HG03460 (cell line): Measurements from ENCODE around the gene PMS2.
"Not testable (repeated sequence)": the region's sequence is repeated elsewhere in the genome, so short reads cannot be mapped to it uniquely, and the experiment has no call there.

Experiments used
- ATAC-seq: cut with Tn5 transposase; IDR thresholded peaks from one replicate; pipeline ENCODE4 v1.9.1; 2021; ENCODE audit not compliant: unreplicated experiment

PMS2 gene

DNA sequence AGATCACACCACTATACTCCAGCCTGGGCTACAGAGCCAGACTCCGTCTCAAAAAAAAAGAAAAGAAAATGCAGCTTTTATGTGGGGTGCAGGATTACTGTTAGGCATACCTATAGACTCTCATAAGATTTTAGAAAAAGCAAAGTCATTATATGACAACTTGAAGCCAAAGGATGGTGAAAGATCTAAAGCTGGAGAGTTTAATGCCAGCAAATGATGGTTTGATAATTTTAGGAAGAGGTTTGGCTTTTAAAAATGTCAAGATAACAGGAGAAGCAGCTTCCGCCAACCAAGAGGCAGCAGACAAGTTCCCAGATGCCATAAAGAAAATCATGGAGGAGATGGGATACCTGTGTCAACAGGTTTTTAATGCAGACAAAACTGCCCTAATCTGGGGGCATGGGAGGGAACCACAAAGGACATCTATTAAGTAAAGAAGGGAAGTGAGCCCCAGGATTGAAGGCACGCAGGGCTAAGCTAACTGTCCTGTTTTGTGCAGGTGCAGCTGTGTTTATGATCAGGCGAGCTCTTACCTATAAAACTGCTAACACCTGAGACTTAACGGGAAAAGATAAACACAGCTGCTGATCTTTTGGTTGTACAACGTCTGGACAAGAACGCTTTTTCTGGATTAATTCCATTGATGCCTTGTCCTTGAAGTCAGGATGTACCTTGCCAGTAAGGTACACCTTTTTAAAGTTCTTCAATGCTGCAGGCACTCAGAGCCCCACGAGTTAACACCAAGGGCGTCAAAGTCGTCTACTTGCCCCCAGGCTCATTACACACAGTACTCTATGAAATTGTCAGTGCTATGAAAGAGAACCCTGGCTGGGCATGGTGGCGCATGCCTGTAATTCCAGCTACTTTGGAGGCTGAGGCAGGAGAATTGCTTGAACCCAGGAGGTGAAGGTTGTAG, 11.8 kb upstream of the PMS2 start:
- ATAC-seq, result no peak

DNA sequence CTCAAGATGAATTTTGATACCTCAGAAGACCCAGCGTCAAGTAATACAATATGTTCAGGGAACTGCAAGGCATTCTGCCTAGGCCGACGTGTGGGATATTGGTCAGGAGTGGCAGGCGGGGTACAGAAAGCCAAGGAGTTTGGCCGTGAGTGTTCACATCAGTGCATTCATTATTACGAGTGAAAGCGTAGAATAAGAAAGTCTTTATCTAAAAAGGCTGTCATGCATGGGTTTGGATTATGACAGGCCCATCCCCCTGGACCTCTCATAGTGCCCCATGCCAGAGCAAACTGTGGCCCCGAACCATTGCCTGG, 7.8 kb upstream of the PMS2 start:
- no peak for ATAC-seq

DNA sequence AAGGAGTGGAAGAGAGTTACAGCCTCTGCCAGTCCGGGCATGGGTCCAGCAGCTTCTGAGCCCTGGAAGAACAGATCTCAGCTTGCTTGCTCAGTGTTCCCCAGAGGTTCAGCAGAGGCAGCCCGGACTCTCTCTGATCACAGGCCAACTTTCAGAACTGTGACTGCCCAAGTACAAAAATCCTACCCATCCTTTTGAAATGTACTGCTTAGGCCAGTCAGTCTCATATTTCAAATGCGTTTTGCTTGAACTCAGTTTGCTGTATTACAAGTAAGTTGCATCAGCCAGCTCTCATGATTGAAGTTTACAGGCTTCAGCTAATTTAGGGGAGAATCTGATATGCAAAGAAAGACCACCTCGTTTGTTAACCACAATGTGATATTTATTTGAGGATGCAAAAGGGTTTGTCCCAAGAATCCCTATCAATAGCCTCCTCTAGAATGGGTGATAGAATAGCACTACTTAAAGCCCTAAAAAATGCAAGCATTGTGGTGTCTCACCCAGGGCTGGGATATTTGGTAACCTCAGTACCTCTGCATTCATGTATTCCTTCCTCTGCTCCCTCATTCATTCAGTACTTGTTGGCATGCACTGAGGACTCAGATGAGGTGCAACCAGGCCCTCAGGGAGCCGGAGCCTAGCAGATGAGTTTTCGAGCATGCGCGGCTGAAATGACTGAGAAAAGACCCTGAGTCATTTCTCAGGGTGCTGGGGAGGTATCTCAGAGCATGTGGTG, 7.2 kb upstream of the PMS2 start:
- no peak for ATAC-seq

DNA sequence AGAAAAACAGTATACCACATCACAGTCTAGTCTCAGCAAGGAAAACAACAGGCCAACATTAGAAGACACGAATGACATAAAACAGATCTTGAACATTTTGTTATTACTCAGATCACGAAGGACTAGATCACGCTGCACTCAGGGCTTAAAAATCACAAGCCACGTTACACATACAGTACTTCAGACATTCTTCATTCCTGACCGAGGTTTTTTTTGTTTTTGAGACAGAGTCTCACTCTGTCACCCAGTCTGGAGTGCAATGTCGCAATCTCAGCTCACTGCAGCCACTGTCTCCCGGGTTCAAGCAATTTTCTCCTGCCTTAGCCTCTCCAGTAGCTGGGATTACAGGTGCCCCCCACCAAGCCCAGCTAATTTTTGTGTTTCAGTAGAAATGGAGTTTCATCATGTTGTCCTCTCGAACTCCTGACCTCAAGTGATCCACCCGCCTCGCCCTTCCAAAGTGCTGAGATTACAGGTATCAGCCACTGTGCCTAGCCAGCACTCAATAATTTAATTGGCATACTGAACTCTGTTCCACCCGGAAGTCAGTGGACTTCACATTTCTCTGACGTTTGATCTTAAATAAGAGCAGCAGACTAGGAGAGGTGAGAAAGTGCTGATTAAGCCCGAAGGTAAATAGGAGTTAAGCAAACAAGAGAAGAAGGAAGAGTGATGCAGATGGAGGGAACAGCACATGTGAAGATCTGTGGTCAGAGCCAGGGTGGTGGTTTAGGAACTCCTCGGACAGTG, 3.7 kb upstream of the PMS2 start:
- no peak for ATAC-seq

DNA sequence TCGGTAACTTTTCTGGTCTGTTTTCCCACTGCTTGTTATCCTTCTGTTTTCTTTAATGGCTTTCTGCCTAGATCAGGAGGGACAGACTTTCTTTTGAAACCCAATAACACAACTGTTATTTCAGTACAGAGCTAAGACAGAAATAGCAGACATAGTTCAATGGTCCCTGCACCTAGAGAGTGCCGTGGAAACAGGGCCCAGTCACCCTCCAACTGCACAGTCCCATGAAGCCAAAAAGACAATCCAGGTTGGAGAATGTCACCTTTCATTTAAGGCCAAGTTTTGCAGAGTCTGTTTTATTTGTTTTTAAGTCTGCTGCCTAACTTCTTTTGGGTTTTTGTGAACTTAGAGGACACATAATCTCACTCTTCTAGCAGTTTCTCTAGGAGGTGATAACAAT, 2.7 kb upstream of the PMS2 start:
- ATAC-seq, result no peak

DNA sequence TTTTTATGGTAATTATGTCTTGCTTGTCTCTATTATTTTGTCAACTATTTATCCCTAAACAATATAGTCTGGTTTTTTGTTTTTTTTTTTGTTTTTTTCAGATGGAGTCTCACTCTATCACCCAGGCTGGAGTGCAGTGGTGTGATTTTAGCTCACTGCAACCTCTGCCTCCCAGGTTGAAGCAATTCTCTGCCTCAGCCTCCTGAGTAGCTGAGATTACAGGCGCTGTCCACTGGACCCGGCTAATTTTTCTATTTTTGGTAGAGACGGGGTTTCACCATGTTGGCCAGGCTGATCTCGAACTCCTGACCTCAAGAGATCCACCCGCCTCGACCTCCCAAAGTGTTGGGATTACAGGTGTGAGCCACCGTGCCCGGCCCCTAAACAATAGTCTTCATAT, 1.5 kb upstream of the PMS2 start:
- ATAC-seq, result not testable (repeated sequence)

DNA sequence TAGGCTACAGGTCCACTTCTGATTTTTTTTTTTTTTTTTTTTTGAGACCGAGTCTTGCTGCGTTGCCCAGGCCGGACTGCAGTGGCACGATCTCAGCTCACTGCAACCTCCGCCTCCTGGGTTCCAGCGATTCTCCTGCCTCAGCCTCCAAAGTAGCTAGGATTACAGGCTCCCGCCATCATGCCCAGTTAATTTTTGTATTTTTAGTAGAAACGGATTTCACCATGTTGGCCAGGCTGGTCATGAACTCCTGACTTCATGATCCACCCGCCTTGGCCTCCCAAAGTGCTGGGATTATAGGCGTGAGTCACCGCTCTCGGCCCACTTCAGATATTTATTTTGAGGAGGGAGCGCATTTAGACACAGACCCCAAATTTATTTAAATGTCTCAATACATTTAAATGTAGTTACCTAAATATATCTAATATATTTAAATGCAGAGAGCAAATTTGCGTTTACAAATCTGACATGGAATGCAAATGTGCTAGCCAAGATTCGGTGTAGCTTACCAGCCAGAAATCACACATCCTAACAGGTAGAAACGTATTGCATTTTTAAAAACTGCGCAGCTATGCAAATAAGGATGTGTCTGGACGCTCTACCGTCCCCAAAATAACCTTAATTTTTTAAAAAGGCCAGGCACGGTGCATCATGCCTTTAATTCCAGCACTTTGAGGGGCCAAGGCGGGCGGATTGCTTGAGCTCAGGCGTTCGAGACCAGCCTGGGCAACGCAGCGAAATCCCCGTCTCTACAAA, 836 bp downstream of the PMS2 start:
- ATAC-seq, result not testable (repeated sequence)

DNA sequence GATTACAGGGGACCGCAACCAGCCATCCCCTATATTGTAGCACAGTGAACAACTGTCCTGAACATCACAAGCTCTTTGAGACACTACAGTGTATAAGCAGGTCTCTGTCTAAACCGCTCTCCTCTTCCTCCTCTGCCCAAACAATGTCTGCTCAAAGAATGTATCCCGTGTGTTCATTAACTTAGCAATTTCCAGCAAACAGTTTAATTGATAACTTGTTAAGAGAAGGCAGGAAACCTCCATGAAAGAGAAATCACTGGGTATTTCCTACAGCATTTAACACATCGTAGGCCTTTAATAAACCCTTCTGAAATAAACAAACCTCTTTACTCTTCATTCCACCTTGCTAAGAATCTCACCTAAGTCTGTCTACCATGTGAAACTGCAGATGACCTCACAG, 1.5 kb downstream of the PMS2 start:
- no peak for ATAC-seq

DNA sequence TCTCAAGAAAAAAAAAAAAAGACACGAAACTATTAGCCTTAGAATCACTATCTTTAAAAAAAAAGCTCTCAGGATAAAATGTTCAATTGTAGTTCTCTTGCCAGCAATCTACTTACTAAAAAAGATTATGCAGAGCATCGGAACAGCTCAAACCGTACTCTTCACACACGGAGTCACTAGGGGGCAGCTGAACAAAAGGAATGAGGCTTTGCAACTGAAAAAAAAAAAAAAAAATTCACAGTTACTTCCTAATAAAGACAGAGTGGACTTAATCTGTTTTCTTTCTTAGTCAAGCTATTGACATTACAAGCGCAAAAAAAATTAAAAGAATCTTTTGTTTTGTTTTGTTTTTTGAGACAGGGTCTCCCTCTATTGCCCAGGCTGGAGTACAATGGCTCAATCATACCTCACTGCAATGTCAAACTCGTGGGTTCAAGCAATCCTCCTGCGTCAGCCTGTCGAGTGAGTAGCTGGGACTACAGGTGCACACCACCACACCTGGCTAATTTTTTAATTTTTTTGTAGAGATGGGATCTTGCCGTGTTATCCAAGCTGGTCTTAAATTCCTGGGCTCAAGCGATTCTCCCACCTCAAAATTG, 11.5 kb downstream of the PMS2 start:
- no peak for ATAC-seq

DNA sequence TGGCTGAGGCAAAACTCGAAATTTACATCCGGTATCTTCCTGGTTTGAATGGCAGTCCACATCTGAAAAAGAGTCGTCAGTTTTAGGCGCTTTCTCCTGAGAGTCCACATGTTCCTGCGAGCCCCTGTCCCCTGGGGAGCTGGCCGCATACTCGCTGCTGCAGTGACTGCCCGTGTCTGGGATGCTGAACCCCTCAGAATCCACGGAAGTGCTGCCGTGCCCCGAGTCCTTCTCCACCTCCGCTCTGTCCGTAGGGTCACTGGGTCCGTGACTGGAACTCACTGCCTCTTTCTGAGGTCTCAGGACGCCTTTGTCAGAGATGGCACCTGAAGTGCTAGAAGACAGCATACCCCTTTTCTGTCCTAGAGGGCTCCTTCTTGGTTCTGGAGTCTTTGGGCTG, 21.8 kb downstream of the PMS2 start:
- not testable (repeated sequence) for ATAC-seq

DNA sequence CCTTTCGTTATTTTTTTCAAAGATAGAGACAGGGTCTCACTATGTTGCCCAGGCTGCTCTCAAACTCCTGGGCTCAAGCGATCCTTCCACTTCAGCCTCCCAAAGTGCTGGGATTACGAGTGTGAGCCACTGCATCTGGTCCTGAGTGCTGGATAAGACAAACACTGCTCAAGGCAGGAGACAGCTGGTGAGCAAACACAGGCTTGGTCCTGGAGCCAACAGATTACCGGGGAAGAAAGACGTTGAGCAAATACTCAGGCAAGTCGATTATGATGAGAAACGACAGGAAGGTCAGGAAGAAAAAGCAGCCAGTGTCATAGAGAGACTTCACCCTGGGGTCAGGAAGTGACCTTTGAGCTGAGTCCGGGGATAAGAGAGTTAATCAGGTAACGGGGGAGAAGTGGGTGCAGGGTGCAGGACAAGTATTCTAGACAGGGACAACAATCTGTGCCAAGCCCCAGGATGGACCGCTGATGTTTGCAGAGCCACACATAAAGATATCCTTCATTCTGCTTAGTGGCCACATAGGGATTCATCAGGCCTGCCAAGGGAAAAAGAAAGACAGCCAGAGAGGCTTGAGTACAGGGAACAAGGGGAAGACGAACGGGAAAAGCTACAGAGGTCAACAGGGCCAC, 29.1 kb downstream of the PMS2 start:
- not testable (repeated sequence) for ATAC-seq

DNA sequence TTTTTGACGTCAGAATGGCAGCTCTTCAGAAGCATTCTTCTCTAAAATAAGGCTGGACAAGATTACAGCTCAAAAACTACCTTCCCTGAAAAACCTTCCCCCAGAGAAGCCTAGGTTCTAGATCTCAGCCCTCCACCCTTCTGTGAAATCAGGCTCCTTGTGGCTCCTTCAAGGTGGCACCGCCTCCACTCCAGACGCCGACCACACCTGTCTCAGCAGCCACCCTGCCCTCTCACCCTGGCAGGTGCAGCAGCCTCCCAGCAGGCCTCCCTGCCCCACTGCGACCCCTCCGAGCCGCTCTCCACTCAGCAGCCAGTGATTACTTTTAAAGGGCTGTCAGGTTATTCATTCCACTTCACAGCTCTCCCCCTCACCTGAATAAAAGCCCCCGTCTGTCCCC, 35.3 kb downstream of the PMS2 start:
- ATAC-seq, result not testable (repeated sequence)

DNA sequence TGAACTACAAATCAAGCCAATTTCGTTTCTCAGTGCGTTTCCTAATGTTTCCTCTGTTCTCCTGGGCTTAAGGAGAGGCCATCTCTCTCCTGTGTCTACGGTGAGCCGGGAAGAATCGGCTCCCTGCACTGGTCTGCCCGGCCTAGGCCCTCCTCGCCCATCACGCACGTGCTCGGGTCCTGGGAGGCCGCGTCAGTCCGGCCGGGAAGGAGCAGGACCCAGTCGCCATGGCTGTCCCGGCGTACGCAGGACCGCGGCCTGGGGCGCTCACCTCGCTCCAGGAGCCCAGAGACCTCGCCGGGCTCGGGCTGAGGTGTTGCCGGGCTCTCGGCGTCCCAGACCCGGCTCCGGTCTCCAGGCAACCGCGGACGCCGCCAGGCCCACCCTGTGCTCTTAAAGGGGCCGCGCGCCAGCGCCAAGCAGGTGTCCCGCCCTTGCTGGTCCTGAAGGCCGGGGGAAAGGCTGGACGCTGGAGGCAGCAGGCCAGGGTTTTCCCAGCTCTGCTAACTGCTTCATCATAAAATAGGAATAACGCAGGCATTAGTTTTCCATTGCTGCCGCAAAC, 38.4 kb downstream of the PMS2 start, which contains the start of gene RSPH10B:
RSPH10B (minus strand) TSS at position 343 of the 565 bp plus-strand sequence. CDS start 3,573 bp downstream, outside the sequence.
- ATAC-seq, result not testable (repeated sequence)

DNA sequence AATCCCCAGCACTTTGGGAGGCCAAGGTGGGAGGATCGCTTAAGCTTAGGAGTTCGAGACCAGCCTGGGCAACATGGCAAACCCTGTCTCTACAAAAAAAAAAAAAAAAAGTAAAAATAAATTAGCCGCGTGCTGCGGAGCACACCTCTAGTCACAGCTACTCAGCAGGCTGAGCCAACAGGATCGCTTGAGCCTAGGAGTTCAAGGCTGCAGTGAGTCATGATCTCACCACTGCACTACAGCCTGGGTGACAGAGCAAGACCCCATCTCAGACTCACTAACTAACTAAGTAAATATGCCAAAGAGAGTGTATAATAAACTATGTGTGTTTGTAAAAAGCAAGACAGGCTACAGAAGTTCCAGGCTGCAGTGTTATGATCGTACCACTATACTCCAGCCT, 45.0 kb downstream of the PMS2 start:
- not testable (repeated sequence) for ATAC-seq

DNA sequence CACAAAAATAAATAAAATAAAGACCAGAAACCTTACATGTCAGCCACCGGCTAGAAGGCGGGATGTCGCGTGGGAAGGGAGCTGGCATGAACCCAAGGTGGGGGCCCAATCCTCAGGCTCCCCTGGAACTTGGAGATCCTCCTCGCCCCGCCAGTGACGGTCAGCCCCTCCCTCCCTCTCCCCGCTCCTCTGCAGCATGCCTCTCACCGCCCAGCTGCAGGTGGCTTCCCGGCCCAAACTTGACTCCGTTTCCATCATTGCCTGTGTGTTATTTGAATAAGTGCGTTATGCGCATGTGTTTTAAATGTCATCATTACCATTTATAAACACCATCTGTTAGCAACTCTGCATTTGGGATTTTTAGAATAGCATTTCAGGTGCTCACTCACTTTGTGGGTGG, 45.6 kb downstream of the PMS2 start:
- not testable (repeated sequence) for ATAC-seq

DNA sequence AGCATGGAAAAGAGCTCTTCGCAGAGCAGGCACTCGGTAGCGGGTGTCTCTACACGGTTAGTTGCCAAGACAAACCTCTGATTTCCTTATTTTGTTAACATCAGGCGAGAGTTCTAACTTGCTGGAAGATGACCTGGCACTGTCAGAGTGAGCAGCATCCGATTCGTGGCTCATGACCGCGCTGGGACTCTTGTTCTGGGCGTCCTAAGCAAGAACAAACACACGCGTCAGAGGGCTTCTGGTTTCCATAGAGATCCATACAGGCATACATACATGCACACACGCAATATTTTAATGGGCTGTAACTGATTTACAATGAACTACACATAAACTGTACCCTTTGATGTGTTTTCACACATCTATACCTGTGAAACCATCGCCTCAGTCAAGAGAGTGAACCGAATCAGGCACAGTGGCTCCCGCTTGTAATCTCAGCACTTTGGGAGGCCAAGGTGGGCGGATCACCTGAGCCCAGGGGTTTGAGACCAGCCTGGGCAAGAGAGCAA, 73.9 kb downstream of the PMS2 start:
- ATAC-seq, result not testable (repeated sequence)

DNA sequence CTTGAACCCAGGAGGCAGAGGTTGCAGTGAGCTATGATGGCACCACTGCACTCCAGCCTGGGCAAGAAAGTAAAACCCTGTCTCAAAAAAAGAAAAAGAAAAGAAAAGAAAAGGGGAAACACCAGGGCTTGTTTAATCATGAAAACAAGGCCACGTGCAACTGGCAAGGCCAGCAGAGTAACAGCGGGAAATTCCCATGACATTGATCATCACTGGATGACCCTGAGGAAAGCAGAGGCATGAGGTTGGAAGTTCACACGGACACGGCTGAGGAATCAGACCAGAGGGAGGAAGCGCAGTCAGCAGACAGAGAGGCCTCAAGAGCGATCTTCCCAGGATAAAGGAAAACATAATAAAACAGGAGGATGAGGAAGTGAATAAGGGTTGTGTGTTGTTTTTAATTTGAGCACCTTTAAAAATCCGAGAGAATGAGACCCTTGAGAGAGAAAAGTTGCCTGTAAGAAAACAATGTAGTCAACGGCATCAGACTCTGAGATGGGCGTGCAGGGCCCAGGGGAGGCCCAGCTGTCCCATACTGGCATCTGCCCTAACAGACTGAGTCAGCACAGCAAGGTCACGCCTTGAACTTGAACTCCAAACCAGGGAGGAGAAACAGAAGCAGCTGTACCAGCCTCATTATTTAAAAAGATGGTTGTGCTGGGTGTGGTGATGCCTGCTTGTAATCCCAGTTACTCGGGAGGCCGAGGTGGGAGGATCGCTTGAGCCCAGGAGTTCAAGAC, 76.8 kb downstream of the PMS2 start:
- not testable (repeated sequence) for ATAC-seq

DNA sequence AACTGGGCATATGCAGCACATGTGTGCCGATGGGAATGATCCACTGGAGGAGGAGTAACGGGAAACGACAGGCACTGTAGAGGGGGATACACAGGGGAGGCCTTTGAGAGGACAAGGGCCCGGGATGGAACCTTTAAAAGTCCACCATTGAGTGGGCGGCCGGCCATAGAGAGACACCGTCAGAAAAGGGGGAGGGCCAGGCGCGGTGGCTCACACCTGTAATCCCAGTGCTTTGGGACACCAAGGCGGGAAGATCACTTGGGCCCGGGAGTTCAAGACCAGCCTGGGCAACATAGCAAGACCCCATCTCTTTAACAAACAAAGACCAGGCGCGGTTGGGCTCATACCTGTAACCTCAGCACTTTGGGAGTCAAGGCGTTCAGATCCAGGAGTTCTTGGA, 77.6 kb downstream of the PMS2 start:
- not testable (repeated sequence) for ATAC-seq

DNA sequence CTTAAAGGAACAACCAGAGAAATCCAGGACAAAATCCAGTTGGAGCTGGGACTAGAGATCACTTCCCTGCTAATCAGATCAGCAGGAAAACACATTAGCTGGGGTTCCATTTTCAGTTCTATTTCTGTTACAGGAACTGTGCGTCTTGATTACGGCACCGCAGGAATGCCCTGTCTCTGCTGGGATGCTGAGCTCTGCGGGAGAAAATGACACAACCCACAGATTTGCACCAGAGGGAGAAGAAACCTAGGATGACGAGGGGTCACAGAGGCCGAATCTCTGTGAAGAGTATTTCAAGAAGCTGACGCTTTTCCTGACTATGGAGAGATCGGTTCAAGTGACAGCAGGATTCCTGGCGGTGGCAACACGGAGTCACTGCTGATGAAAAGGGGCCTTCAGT, 78.6 kb downstream of the PMS2 start:
- not testable (repeated sequence) for ATAC-seq
